ENCODE results near the gene NBPF19. TPM values are rescaled to one million over a fixed set of nuclear protein-coding genes. Genes with fewer than 3 reads are reported as not detected.
"Not testable (repeated sequence)": the region's sequence is repeated elsewhere in the genome, so short reads cannot be mapped to it uniquely, and the experiment has no call there.

NBPF19 gene
- 57.6 TPM for total RNA-seq

- not testable (repeated sequence) for H3K4me3 ChIP-seq (ENCODE audit: low read length); H3K4me1 ChIP-seq (ENCODE audit: insufficient read depth, low read length); H3K27me3 ChIP-seq (ENCODE audit: insufficient read depth, low read length); H3K9me3 ChIP-seq (ENCODE audit: low read depth, low read length)
These were observed at the start of gene NBPF19 for GRCh38 chr1:149474745-149475144. Gene NBPF19, plus strand, starts transcription at chr1:149475045. Its CDS starts 888 bp downstream, at chr1:149475933.

- H3K4me3 ChIP-seq (ENCODE audit: low read length); H3K4me1 ChIP-seq (ENCODE audit: insufficient read depth, low read length); H3K9me3 ChIP-seq (ENCODE audit: low read depth, low read length); H3K27me3 ChIP-seq (ENCODE audit: insufficient read depth, low read length): not testable (repeated sequence)
These were observed 46.5 kb upstream of the NBPF19 start for GRCh38 chr1:149428317-149428716.

- not testable (repeated sequence) for H3K4me3 ChIP-seq (ENCODE audit: low read length); H3K9me3 ChIP-seq (ENCODE audit: low read depth, low read length); H3K4me1 ChIP-seq (ENCODE audit: insufficient read depth, low read length); H3K27me3 ChIP-seq (ENCODE audit: insufficient read depth, low read length)
These were observed 29.4 kb upstream of the NBPF19 start for GRCh38 chr1:149445451-149445850.

- H3K4me1 ChIP-seq (ENCODE audit: insufficient read depth, low read length); H3K27me3 ChIP-seq (ENCODE audit: insufficient read depth, low read length); H3K4me3 ChIP-seq (ENCODE audit: low read length); H3K9me3 ChIP-seq (ENCODE audit: low read depth, low read length): not testable (repeated sequence)
These were observed 22.6 kb upstream of the NBPF19 start for GRCh38 chr1:149452196-149452595.

GRCh38 chr1:149452652-149453051 is 22.2 kb upstream of the NBPF19 start:
- not testable (repeated sequence) for H3K4me3 ChIP-seq (ENCODE audit: low read length); H3K27me3 ChIP-seq (ENCODE audit: insufficient read depth, low read length); H3K4me1 ChIP-seq (ENCODE audit: insufficient read depth, low read length); H3K9me3 ChIP-seq (ENCODE audit: low read depth, low read length)

GRCh38 chr1:149558350-149558825 is 83.5 kb downstream of the NBPF19 start:
- not testable (repeated sequence) for H3K4me1 ChIP-seq (ENCODE audit: insufficient read depth, low read length); H3K27me3 ChIP-seq (ENCODE audit: insufficient read depth, low read length); H3K9me3 ChIP-seq (ENCODE audit: low read depth, low read length)
- H3K4me3 ChIP-seq (ENCODE audit: low read length): peak overlapping the region; percentile 46

GRCh38 chr1:149561806-149562205 is 87.0 kb downstream of the NBPF19 start:
- H3K27me3 ChIP-seq (ENCODE audit: insufficient read depth, low read length); H3K4me1 ChIP-seq (ENCODE audit: insufficient read depth, low read length); H3K4me3 ChIP-seq (ENCODE audit: low read length); H3K9me3 ChIP-seq (ENCODE audit: low read depth, low read length): not testable (repeated sequence)

- H3K4me3 ChIP-seq (ENCODE audit: low read length); H3K27me3 ChIP-seq (ENCODE audit: insufficient read depth, low read length); H3K4me1 ChIP-seq (ENCODE audit: insufficient read depth, low read length); H3K9me3 ChIP-seq (ENCODE audit: low read depth, low read length): not testable (repeated sequence)
These were observed 90.6 kb downstream of the NBPF19 start for GRCh38 chr1:149565485-149565884.

- H3K27me3 ChIP-seq (ENCODE audit: insufficient read depth, low read length); H3K9me3 ChIP-seq (ENCODE audit: low read depth, low read length); H3K4me1 ChIP-seq (ENCODE audit: insufficient read depth, low read length); H3K4me3 ChIP-seq (ENCODE audit: low read length): not testable (repeated sequence)
These were observed 97.9 kb downstream of the NBPF19 start for GRCh38 chr1:149572763-149573162.

- H3K4me3 ChIP-seq (ENCODE audit: low read length); H3K4me1 ChIP-seq (ENCODE audit: insufficient read depth, low read length); H3K9me3 ChIP-seq (ENCODE audit: low read depth, low read length); H3K27me3 ChIP-seq (ENCODE audit: insufficient read depth, low read length): not testable (repeated sequence)
These were observed 110.7 kb downstream of the NBPF19 start for GRCh38 chr1:149585592-149585991.

Other genes starting within 250 kb of the NBPF19 start
- gene PPIAL4C, start 108.8 kb downstream of the NBPF19 start, total RNA-seq: 0.31 TPM